Activated T-cell treated with anti-CD3 and anti-CD28 coated beads, Interleukin-2, amount 50 U/mL, for 24 hours (primary cell): ENCODE results near the gene BCL2L12.

Experiments used
- DNase-seq: peaks from one replicate; pipeline ENCODE4 v3.0.0-alpha.2; 2020
- H3K27ac Mint-ChIP-seq: 2 replicates; pipeline ENCODE4 v1.8.0; 2020; ENCODE audit warnings: mild to moderate bottlenecking, mixed read lengths
- H3K27me3 Mint-ChIP-seq: 2 replicates; pipeline ENCODE4 v1.8.0; 2020; ENCODE audit warnings: mixed read lengths
- H3K36me3 Mint-ChIP-seq: 2 replicates; pipeline ENCODE4 v1.8.0; 2020; ENCODE audit warnings: low read depth, mixed read lengths
- H3K4me1 Mint-ChIP-seq: 2 replicates; pipeline ENCODE4 v1.8.0; 2020; ENCODE audit warnings: low read depth, mixed read lengths
- H3K4me3 Mint-ChIP-seq: 2 replicates; pipeline ENCODE4 v1.8.0; 2020; ENCODE audit warnings: mild to moderate bottlenecking, moderate library complexity, mixed read lengths
- H3K9me3 Mint-ChIP-seq: 2 replicates; pipeline ENCODE4 v1.8.0; 2020; ENCODE audit warnings: mixed read lengths

The BCL2L12 gene

DNA sequence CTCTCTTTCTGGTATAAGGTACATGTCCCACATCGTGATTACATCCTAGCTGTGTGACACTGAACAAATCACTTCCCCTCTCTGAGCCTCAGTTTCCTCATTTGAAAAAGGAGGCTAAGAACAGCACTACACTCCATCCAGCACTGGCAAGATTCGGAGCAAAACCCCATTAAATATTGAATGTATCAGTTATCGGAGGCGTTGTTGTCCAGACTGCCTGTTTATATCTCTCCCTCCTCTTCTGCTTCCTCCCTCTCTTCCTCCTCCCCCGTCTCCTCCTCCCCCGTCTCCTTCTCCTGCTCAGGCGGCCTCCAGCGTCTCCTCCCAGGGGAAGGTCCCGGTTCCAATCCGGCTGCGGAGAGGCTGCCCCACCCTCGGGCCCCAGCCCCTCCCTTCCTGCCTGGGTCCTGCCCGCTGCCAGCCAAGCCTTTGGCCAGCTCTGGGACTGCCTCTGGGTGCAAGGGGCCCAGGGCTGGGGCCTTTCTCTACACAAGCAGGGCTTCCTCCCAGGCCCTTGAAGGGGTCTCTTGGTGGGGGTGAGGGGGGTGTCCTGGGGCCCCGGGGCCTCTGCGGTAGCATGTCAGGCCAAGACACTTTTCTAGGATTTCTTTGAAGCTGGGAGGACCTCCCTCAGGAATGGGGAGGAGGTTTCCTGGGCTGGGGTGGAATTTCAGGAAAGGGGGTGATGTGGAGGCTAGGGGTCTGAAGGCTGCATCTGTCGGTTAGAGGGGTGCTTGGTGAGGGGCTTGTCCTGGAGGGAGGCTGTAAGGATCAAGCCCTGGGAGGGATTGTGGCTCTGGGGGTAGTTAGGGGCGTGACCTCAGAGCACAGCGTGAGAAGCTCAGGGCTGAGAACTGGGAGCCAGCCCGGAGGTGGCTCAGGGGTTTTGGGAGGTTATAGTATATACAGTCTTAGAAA, 27.7 kb upstream of the BCL2L12 start:
- H3K27me3 Mint-ChIP-seq = no peaks in the 10 kb centered on the region
- H3K36me3 Mint-ChIP-seq = peaks cover 16% of the 10 kb centered on the region
- H3K27ac Mint-ChIP-seq = peak overlapping the region; percentile 55
- H3K4me1 Mint-ChIP-seq = peaks cover 30% of the 10 kb centered on the region
- H3K9me3 Mint-ChIP-seq = no peaks in the 10 kb centered on the region
- DNase-seq = peak; percentile 43
- peak overlapping the region; percentile 36 for H3K4me3 Mint-ChIP-seq

DNA sequence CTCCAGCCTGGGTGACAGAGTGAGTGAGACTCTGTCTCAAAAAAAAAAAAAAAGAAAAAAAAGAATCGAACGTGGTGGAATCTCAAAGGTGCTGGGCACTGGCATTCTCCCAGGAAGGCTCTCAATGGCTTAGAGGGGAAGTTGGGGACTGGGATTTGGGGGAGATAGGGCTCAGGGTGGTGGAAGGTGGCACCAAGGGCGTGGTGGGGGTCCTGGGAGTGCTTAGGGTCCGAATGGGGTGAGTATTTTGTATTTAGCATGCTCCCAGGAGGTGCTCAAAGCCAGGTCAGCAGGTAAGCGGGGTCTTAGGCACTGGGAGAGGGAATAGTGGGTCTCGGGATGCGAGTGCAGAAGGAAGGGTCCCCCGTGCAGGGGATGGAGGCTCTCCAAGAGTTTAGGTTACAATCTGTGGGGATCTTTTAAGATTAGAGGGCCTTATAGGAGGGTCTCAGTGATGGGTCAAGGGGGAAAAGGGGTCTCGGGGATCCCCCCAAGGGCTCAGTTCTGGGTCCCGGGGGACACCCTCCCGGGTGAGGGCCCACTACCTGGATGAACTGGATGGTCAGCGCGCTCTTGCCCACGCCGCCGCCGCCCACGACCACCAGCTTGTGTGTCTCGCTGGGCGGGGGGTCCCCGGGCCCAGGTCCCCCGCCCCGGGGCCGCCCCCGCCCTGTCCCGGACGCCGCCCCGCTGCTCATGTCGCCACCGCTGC, 26.2 kb upstream of the BCL2L12 start:
- no peaks in the 10 kb centered on the region for H3K9me3 Mint-ChIP-seq
- H3K4me1 Mint-ChIP-seq = peaks cover 45% of the 10 kb centered on the region
- DNase-seq = no peak
- H3K4me3 Mint-ChIP-seq = peak overlapping the region; percentile 99
- H3K36me3 Mint-ChIP-seq = peaks cover 26% of the 10 kb centered on the region
- peak overlapping the region; percentile 79 for H3K27ac Mint-ChIP-seq
- H3K27me3 Mint-ChIP-seq = no peaks in the 10 kb centered on the region

DNA sequence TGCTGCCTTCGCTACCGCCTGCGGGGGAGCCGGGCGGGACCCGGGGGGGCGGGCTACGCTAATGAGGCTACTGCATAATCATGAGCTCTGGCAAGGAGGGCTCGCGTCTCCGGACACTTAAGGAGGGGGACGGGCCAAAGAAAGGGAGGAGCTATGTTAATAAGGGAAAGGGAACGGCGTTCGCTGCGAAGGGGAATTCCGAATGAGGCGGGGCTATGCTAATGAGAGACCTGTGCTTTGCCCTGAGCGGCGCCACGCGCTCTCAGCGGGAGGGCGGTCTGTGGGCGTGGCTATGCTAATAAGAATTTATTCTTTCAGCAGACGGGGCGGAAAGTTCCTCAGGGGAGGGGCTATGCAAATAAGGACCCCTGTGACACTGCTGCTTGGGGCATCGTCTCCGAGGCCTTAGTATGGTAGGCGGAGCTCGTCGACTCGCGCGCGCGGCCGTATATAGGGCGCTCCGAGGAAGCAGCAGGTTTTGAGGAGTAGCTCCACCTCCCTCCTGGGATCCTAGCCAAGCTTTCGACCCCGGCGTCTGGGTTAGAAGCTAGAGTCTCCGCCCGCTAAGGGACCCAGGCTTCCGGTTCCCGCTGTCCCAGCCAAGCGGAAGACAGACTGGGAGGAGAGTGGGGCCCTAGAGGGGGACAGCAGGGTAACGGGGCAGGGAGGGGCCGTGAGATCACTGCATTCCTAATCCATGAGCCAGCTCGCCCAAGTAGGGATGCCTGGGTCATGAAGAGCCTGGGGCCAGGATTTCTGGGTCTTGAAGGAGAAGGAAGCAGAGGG, 25.4 kb upstream of the BCL2L12 start, which contains the start of gene RRAS:
Gene RRAS, minus strand, starts transcription at position 31 of the 786 bp plus-strand sequence. CDS start 45 bp downstream, outside the sequence.
- H3K36me3 Mint-ChIP-seq = peaks cover 31% of the 10 kb centered on the region
- H3K9me3 Mint-ChIP-seq = no peaks in the 10 kb centered on the region
- peak; percentile 99 for DNase-seq
- no peaks in the 10 kb centered on the region for H3K27me3 Mint-ChIP-seq
- H3K27ac Mint-ChIP-seq = peak within 1 kb of the TSS; percentile 100
- H3K4me3 Mint-ChIP-seq = peak within 1 kb of the TSS; percentile 99
- H3K4me1 Mint-ChIP-seq = peaks cover 49% of the 10 kb centered on the region

DNA sequence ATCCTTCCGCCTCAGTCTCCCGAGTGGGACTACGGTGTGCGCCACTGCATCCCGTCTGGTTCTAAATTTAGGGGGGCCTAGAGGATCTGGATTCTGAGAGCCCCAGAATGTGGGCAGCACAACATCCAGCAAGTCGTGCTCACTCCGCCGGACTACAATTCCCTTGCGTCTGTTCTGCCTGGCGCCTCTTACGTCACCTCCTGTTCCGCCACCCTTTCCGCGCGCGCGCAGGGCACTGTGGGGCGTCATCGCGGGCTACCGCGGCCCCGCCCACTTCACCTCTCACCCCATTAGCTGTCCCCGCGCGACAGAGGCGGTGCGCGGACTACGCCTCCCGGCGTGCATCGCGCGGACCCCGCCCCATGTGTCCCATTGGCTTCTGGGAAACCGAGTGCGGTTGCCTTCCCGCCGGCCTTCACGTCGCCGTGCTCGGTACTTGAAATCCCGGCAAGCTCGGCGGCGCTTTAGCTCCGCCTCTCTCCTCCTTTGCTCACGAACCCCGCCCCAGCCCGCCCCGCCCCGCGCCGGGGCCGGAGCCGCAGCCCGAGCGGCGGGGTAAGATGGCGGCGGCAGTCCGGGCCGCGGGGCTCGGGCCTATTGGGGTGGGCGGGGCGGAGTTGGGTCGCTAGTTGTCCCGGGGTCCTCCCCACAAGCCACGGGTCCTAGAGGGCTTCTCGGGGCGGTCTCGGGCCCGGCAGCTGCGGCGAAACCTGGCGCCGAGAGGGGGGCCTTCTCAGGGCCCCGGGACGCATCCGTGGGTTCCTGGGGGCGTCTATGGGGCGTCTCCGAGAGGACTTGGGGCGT, 23.8 kb upstream of the BCL2L12 start, which contains the start of gene SCAF1:
Gene SCAF1, plus strand, starts transcription at position 522 of the 804 bp plus-strand sequence. CDS start 2,818 bp downstream, outside the sequence.
- DNase-seq = peak; percentile 99
- peak within 1 kb of the TSS; percentile 99 for H3K4me3 Mint-ChIP-seq
- H3K27ac Mint-ChIP-seq = peak within 1 kb of the TSS; percentile 100
- H3K9me3 Mint-ChIP-seq = no peaks in the 10 kb centered on the region
- peaks cover 47% of the 10 kb centered on the region for H3K36me3 Mint-ChIP-seq
- H3K27me3 Mint-ChIP-seq = no peaks in the 10 kb centered on the region
- peaks cover 55% of the 10 kb centered on the region for H3K4me1 Mint-ChIP-seq

DNA sequence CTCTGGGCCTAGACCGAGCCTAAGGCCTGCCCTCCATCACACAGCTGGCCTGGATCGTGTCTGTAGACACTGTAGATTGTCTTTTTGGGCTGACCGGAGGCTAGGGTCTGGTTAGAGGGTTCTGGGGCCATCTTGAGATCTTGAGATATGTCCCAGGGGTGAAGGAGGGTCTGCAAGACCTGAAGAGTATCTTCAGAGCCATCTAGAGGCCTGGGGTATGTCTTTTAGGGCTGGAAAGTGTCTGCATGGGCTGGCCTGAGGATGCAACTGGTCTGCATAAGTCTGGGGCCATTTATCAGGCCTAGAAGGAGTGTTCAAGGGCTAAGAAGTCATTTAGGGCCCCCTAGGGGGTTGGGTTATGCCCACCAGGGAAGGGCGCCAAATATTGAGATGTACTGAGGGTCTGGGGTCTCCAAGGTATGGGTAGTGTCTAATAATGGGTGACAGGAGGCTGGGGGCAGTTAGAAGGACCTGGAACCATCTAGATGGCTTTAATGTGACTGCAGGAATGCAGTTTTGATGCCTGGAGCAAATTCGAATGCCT, 23.2 kb upstream of the BCL2L12 start:
- Mint-ChIP-seq H3K4me3 (peak overlapping the region; percentile 99), H3K27ac (peak overlapping the region; percentile 100), H3K27me3 (no peaks in the 10 kb centered on the region), H3K4me1 (peaks cover 58% of the 10 kb centered on the region), H3K9me3 (no peaks in the 10 kb centered on the region), H3K36me3 (peaks cover 54% of the 10 kb centered on the region)
- no peak for DNase-seq

- H3K27me3 Mint-ChIP-seq = no peaks in the 10 kb centered on the region
- peaks cover 59% of the 10 kb centered on the region for H3K36me3 Mint-ChIP-seq
- H3K4me3 Mint-ChIP-seq = peak overlapping the region; percentile 99
- H3K27ac Mint-ChIP-seq = peak overlapping the region; percentile 100
- peaks cover 54% of the 10 kb centered on the region for H3K4me1 Mint-ChIP-seq
- no peak for DNase-seq
- no peaks in the 10 kb centered on the region for H3K9me3 Mint-ChIP-seq
These were observed 22.3 kb upstream of the BCL2L12 start for GRCh38 chr19:49643466-49643865.

GRCh38 chr19:49645592-49645991, 20.1 kb upstream of the BCL2L12 start:
- no peak overlapping the region for H3K4me3 Mint-ChIP-seq
- H3K27me3 Mint-ChIP-seq = no peaks in the 10 kb centered on the region
- no peaks in the 10 kb centered on the region for H3K9me3 Mint-ChIP-seq
- peaks cover 41% of the 10 kb centered on the region for H3K4me1 Mint-ChIP-seq
- H3K36me3 Mint-ChIP-seq = peaks cover 79% of the 10 kb centered on the region
- H3K27ac Mint-ChIP-seq = peak overlapping the region; percentile 47
- no peak for DNase-seq

- no peaks in the 10 kb centered on the region for H3K27me3 Mint-ChIP-seq
- no peaks in the 10 kb centered on the region for H3K9me3 Mint-ChIP-seq
- H3K27ac Mint-ChIP-seq = peak overlapping the region; percentile 47
- H3K4me3 Mint-ChIP-seq = no peak overlapping the region
- H3K36me3 Mint-ChIP-seq = peaks cover 77% of the 10 kb centered on the region
- no peak for DNase-seq
- H3K4me1 Mint-ChIP-seq = peaks cover 37% of the 10 kb centered on the region
These were observed 19.7 kb upstream of the BCL2L12 start for GRCh38 chr19:49645995-49646394.

DNA sequence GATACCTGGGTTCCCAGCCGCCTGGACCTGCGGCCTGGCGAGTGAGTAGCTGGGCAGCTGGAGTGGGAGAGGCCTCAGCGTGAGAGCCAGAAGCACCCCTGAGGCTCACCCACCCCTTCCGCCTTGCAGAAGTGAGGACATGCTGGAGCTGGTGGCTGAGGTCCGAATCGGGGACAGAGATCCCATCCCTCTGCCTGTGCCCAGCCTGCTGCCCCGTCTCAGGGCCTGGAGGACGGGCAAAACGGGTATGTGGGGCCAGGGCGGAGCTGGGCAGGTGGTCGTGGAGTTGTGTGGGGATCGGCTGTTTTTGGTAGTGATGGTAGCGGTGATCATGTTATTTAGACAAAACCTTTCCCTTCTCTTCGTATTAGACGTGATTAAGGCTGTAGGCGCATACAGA, 19.1 kb upstream of the BCL2L12 start:
- peak overlapping the region; percentile 63 for H3K27ac Mint-ChIP-seq
- H3K4me1 Mint-ChIP-seq = peaks cover 35% of the 10 kb centered on the region
- H3K27me3 Mint-ChIP-seq = no peaks in the 10 kb centered on the region
- no peak for DNase-seq
- H3K4me3 Mint-ChIP-seq = no peak overlapping the region
- H3K9me3 Mint-ChIP-seq = no peaks in the 10 kb centered on the region
- peaks cover 75% of the 10 kb centered on the region for H3K36me3 Mint-ChIP-seq

GRCh38 chr19:49651029-49651819, 14.5 kb upstream of the BCL2L12 start:
- H3K36me3 Mint-ChIP-seq = peaks cover 78% of the 10 kb centered on the region
- H3K27ac Mint-ChIP-seq = no peak overlapping the region
- no peak for DNase-seq
- H3K9me3 Mint-ChIP-seq = no peaks in the 10 kb centered on the region
- H3K4me1 Mint-ChIP-seq = peaks cover 4% of the 10 kb centered on the region
- no peak overlapping the region for H3K4me3 Mint-ChIP-seq
- H3K27me3 Mint-ChIP-seq = no peaks in the 10 kb centered on the region

DNA sequence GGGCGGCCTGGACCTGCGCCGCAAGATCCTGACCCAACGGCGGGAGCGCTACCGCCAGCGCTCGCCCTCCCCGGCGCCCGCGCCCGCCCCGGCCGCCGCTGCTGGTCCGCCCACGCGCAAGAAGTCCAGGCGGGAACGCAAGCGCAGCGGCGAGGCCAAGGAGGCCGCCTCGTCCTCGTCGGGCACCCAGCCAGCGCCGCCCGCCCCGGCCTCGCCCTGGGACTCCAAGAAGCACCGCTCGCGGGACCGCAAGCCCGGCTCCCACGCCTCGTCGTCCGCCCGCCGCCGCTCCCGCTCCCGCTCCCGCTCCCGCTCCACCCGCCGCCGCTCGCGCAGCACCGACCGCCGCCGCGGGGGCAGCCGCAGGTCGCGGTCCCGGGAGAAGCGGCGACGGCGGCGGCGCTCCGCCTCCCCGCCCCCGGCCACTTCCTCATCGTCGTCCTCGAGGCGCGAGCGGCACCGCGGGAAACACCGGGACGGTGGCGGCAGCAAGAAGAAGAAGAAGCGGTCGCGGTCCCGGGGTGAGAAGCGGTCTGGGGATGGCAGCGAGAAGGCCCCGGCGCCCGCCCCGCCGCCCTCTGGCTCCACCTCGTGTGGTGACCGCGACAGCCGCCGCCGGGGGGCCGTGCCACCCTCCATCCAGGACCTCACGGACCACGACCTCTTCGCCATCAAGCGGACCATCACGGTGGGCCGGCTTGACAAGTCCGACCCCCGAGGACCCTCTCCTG, 13.7 kb upstream of the BCL2L12 start:
- no peak overlapping the region for H3K4me3 Mint-ChIP-seq
- peaks cover 78% of the 10 kb centered on the region for H3K36me3 Mint-ChIP-seq
- H3K9me3 Mint-ChIP-seq = no peaks in the 10 kb centered on the region
- no peak overlapping the region for H3K27ac Mint-ChIP-seq
- peaks cover 2% of the 10 kb centered on the region for H3K4me1 Mint-ChIP-seq
- H3K27me3 Mint-ChIP-seq = no peaks in the 10 kb centered on the region
- DNase-seq = no peak
